Measurements from ENCODE around the gene LARGE1. TPM values are rescaled to one million over a fixed set of nuclear protein-coding genes. Genes with fewer than 3 reads are reported as not detected.

The LARGE1 gene
- total and polyA plus RNA-seq, 7 donors: 14.9 to 91.6 (median 46.1) TPM

DNA sequence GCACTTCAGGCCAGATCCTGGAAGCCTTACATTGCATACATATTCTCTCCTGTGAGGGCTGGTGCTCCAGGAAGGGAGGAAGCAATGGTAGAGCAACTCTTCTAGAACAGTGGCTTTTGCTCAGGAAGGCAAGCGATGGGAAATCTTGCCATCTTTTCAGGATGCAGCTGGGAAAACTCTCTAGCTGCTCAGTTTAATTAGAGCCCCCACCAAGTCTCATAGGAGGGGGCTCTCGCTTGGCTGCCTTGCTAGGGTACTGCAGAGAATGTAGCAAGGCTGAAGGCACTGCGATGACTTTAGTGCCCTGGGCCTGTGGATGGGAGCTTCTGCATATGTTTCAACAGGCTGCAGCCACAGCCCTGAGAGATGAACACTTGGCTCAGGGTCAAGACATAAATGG is 504.9 kb downstream of the LARGE1 start:
- TF ChIP-seq, protein P1, sequence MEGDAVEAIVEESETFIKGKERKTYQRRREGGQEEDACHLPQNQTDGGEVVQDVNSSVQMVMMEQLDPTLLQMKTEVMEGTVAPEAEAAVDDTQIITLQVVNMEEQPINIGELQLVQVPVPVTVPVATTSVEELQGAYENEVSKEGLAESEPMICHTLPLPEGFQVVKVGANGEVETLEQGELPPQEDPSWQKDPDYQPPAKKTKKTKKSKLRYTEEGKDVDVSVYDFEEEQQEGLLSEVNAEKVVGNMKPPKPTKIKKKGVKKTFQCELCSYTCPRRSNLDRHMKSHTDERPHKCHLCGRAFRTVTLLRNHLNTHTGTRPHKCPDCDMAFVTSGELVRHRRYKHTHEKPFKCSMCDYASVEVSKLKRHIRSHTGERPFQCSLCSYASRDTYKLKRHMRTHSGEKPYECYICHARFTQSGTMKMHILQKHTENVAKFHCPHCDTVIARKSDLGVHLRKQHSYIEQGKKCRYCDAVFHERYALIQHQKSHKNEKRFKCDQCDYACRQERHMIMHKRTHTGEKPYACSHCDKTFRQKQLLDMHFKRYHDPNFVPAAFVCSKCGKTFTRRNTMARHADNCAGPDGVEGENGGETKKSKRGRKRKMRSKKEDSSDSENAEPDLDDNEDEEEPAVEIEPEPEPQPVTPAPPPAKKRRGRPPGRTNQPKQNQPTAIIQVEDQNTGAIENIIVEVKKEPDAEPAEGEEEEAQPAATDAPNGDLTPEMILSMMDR (IDR thresholded peaks at IDR 0.05): no peak
- no peaks in the 10 kb centered on the region for H3K4me1 ChIP-seq
- no peak overlapping the region for H3K4me3 ChIP-seq
- H3K36me3 ChIP-seq (ENCODE audit: insufficient read depth in 1 of 2, low read depth in 1 of 2): no peaks in the 10 kb centered on the region
- no peaks in the 10 kb centered on the region for H3K9me3 ChIP-seq
- intact Hi-C loops (cut with DNase I): no loop called here
- DNase-seq (no peak), ATAC-seq (no peak)
- WGBS, 3 donors: 79 to 91% (median 83%) methylated on average over 3 of the region's 3 CpGs
- H3K27ac ChIP-seq: no peak overlapping the region
- no peaks in the 10 kb centered on the region for H3K27me3 ChIP-seq (ENCODE audit: insufficient read depth in 3 of 3, low read length in 2 of 3)

DNA sequence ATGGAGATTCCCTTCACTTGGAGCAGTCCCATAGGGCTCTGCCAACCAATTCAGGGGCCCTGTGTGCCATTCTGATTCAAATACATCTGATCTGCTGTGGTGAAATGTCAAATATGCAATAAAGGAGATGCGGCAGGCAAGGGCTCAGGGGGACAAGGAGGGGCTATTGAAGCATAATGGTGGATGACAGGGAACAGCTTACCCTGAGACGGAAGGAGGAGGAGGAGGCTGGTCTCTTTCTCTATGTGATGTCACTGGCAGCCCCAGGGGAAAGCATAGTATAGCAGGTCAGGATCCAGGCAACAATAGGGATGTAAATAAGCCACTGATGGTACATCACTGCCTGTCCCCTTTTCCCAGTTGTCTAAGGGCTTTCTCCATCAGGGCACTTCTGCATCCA is 511.2 kb downstream of the LARGE1 start:
- TF ChIP-seq, protein P1 (IDR thresholded peaks at IDR 0.05): no peak
- Histone ChIP-seq H3K36me3 (ENCODE audit: insufficient read depth in 1 of 2, low read depth in 1 of 2) (no peaks in the 10 kb centered on the region), H3K4me3 (no peak overlapping the region), H3K4me1 (peaks cover 9% of the 10 kb centered on the region), H3K9me3 (no peaks in the 10 kb centered on the region), H3K27me3 (ENCODE audit: insufficient read depth in 3 of 3, low read length in 2 of 3) (no peaks in the 10 kb centered on the region), H3K27ac (no peak overlapping the region)
- ATAC-seq: no peak
- DNase-seq: no peak
- WGBS, 3 donors: 93 to 98% (median 93%) methylated on average over 2 of the region's 2 CpGs
- intact Hi-C loops (cut with DNase I): no loop called here

DNA sequence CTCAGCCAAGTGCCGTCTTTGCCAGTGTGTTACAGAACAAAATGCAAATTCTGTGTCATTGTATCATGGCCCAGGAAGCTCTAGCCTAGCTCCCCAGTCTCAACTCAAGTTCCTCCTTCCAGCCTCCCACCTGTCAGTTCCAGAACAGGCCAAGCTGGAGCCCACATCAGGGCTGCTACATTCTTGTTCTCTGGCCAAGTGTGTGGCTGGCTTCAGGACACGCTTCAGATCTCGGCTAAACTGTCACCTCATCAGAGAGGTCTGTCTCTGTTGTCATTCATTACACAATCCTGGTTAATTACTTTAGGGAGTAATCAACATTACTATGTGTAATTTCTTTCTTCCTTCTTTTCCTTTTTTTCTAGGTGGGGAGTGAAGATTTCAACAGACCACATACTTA is 515.1 kb downstream of the LARGE1 start:
- no peak for DNase-seq
- WGBS, 3 donors: 22 to 49% (median 30%) methylated on average over 3 of the region's 3 CpGs
- H3K27ac ChIP-seq: no peak overlapping the region
- ATAC-seq: peak; percentile 68 to 89 (median 79)
- intact Hi-C loops (cut with DNase I): no loop called here
- no peak overlapping the region for H3K4me3 ChIP-seq
- H3K9me3 ChIP-seq: no peaks in the 10 kb centered on the region
- no peaks in the 10 kb centered on the region for H3K27me3 ChIP-seq (ENCODE audit: insufficient read depth in 3 of 3, low read length in 2 of 3)
- TF ChIP-seq, protein P1 (IDR thresholded peaks at IDR 0.05): no peak
- peaks cover 0 to 4% of the 10 kb centered on the region in 2 donors for H3K36me3 ChIP-seq (ENCODE audit: insufficient read depth in 1 of 2, low read depth in 1 of 2)
- peaks cover 9% of the 10 kb centered on the region for H3K4me1 ChIP-seq

DNA sequence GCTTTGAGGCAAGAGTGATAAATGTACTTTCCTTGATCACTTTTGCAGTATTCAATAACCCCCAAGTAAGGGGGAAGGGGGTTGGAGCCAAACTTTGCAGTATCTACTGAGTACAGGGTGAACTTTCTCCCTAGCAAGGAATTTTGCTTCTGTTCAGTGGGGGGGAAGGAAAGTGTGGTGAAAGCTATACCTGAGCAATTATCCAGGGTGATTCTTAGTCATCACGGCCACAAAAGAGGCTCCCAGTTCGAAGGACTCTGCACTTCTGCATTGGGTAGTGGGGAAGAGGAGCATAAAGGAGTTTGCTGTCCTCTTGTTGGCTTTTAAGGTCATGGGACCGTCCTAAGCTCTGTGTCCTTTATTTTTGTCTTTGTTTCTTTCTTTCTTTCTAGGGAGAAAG is 515.6 kb downstream of the LARGE1 start:
- intact Hi-C loops (cut with DNase I): no loop called here
- no peak overlapping the region for H3K4me3 ChIP-seq
- no peak overlapping the region for H3K27ac ChIP-seq
- peak in 1 of 4 donors; percentile 15 for ATAC-seq
- no peaks in the 10 kb centered on the region for H3K27me3 ChIP-seq (ENCODE audit: insufficient read depth in 3 of 3, low read length in 2 of 3)
- peaks cover 9% of the 10 kb centered on the region for H3K4me1 ChIP-seq
- WGBS, 3 donors: 62 to 77% (median 69%) methylated on average over 3 of the region's 3 CpGs
- no peak for DNase-seq
- peaks cover 0 to 4% of the 10 kb centered on the region in 2 donors for H3K36me3 ChIP-seq (ENCODE audit: insufficient read depth in 1 of 2, low read depth in 1 of 2)
- H3K9me3 ChIP-seq: no peaks in the 10 kb centered on the region
- TF ChIP-seq, protein P1 (IDR thresholded peaks at IDR 0.05): no peak

DNA sequence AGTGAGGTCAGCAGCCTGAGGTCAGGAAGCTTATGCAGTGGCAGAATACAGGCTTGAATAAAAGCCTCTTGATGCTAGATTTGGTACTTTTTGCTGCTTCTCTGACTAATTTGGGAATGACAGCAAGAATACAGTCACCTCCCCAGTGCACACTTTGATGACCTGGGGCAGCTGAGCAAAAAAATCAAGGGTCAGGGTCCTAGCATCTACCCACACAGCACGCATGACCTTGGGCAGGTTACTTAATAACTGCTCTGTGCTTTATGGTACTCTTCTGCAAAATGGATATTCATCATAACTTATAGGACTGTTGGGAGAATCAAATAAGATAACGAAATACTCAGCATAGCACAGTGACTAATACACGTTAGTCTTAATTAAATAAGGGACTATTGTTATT is 518.0 kb downstream of the LARGE1 start:
- WGBS, 3 donors: 93 to 98% (median 96%) methylated on average over 3 of the region's 3 CpGs
- TF ChIP-seq, protein P1 (IDR thresholded peaks at IDR 0.05): no peak
- no peaks in the 10 kb centered on the region for H3K9me3 ChIP-seq
- H3K4me3 ChIP-seq: no peak overlapping the region
- DNase-seq (no peak), ATAC-seq (no peak)
- no peak overlapping the region for H3K27ac ChIP-seq
- H3K4me1 ChIP-seq: peaks cover 9% of the 10 kb centered on the region
- intact Hi-C loops (cut with DNase I): no loop called here
- H3K36me3 ChIP-seq (ENCODE audit: insufficient read depth in 1 of 2, low read depth in 1 of 2): peaks cover 0 to 4% of the 10 kb centered on the region in 2 donors
- H3K27me3 ChIP-seq (ENCODE audit: insufficient read depth in 3 of 3, low read length in 2 of 3): no peaks in the 10 kb centered on the region
